SK-N-SH treated with all-trans-retinoic acid at 6 μM for 48 hours (cell line): ENCODE measurements around the gene GPR152.
"Not testable (repeated sequence)": the region's sequence is repeated elsewhere in the genome, so short reads cannot be mapped to it uniquely, and the experiment has no call there.

ENCODE experiments used
- CREB5 ChIP-seq: fragments of 250-450 bp; sonication (Bioruptor Pico); IDR thresholded peaks from 2 replicates; pipeline ENCODE4 v1.5.1; 2020; ENCODE audit warnings: low read depth, mild to moderate bottlenecking, moderate library complexity
- GLIS3 ChIP-seq: fragments of 250-450 bp; sonication (Bioruptor Pico); IDR thresholded peaks from 2 replicates; pipeline ENCODE4 v1.5.0; 2020; ENCODE audit warnings: mild to moderate bottlenecking, moderate library complexity
- PATZ1 ChIP-seq: fragments of 250-450 bp; sonication (Bioruptor Pico); IDR thresholded peaks from 2 replicates; pipeline ENCODE4 v1.8.0; 2020; ENCODE audit warnings: mild to moderate bottlenecking, moderate library complexity, borderline replicate concordance
- RARB ChIP-seq: fragments of 250-450 bp; sonication (Bioruptor Pico); IDR thresholded peaks from 2 replicates; pipeline ENCODE4 v1.8.0; 2021; ENCODE audit warnings: mild to moderate bottlenecking, moderate library complexity
- SNAI2 ChIP-seq: fragments of 250-450 bp; sonication (Bioruptor Pico); IDR thresholded peaks from 2 replicates; pipeline ENCODE4 v1.5.0; 2020; ENCODE audit warnings: mild to moderate bottlenecking, moderate library complexity
- TCF4 ChIP-seq: fragments of 250-450 bp; sonication (Bioruptor Pico); IDR thresholded peaks from 2 replicates; pipeline ENCODE4 v1.8.0; 2021; ENCODE audit warnings: mild to moderate bottlenecking, moderate library complexity, borderline replicate concordance
- TSHZ2 ChIP-seq: fragments of 250-450 bp; sonication (Bioruptor Pico); IDR thresholded peaks from 2 replicates; pipeline ENCODE4 v1.5.0; 2020; ENCODE audit warnings: mild to moderate bottlenecking, moderate library complexity

GRCh38 chr11:67402192-67402839 is 50.2 kb downstream of the GPR152 start:
- TF ChIP-seq RARB (CRISPR knock-in tag); TSHZ2 (CRISPR knock-in tag); SNAI2; GLIS3 (CRISPR knock-in tag); PATZ1 (CRISPR knock-in tag); CREB5 (CRISPR knock-in tag); TCF4: not testable (repeated sequence)
